BJ (cell line): ENCODE measurements around the gene KLHL7. TPM values are rescaled to one million over a fixed set of nuclear protein-coding genes. Genes with fewer than 3 reads are reported as not detected.

ENCODE experiments used
- CTCF ChIA-PET: fragments of 350-600 bp; formaldehyde crosslinking; extraction: SDS; loops from one replicate; lab custom pipeline; 2021; ENCODE audit warnings: antibody characterized with exemption, inconsistent platforms; lab: Yijun Ruan, JAX
- POLR2A ChIA-PET: fragments of 300-600 bp; sonication (Branson Sonifier 250); formaldehyde crosslinking; extraction: SDS; loops from one replicate; lab custom pipeline; 2021; ENCODE audit warnings: antibody characterized with exemption; lab: Charles Lee
- DNase-seq: peaks from one replicate; pipeline ENCODE4 v3.0.0-alpha.2; 2011; ENCODE audit warnings: low read depth
- H3K27me3 ChIP-seq: 2 replicates; pipeline ENCODE4 v1.6.0; 2011; ENCODE audit warnings: low read length; ENCODE audit not compliant: control insufficient read depth, insufficient read depth
- H3K36me3 ChIP-seq: 2 replicates; pipeline ENCODE4 v1.5.1; 2011; ENCODE audit warnings: low read length; ENCODE audit not compliant: control insufficient read depth, insufficient read depth
- H3K4me3 ChIP-seq: 2 replicates; pipeline ENCODE4 v1.5.1; 2011; ENCODE audit warnings: low read depth, mild to moderate bottlenecking, control low read depth, low read length
- polyA plus RNA-seq: library from polyadenylated mRNA; depleted of rRNA; stranded (reverse); fragments of >200 nt; gene quantifications from 2 replicates; pipeline ENCODE4 v1.2.3, GENCODE V29; 2011
- TF ChIP-seq, protein P1 (sequence below): IDR thresholded peaks from 2 replicates; pipeline ENCODE4 v1.5.1; 2011; ENCODE audit warnings: low read depth, mild to moderate bottlenecking, control low read depth, inconsistent platforms, low read length, moderate library complexity; ENCODE audit not compliant: insufficient read depth

KLHL7 gene
- polyA plus RNA-seq, 1 experiment = 14.8 TPM

DNA sequence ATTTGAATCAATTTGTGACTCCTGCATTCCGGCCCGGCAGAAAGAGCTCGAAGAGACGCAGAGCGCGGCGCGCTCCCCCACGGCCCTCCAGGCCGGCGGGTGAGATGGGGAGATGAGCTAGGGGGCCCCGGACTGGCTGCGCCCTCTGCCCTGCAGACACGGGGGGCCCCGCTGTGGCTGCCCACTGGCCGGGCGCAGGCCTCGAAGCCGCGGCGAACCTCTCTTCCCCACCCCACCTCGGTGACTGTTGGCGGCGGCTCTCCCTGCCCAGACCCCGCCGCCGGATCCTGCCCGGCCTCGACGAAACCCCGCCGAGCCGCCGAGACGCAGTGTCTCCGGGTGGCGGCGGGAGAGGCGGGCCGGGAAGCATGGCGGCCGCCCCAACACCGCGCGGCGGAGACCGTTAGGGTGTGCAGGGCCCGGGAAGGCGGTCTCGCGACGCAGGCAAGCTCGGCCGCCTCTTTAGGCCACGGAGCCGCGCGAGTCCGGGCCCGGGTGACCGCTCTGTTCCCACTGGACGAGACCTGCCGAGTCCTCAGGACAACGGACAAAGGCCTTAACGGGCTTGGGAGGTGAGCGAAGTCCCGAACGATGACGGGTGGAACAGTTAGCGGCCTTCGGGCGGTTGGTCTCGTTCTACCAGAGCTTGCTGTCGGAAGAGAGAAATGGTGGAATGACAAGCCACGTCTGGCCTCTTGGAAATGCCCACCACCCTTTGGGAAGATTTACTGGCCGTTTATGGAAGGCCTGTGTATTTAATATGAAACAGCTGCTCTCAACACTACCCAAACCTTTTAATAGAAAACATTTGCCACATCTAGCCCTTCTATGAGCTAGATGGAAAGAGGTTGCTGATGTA, 100.6 kb downstream of the KLHL7 start:
- Histone ChIP-seq H3K36me3 (peaks cover 1% of the 10 kb centered on the region), H3K27me3 (0 out of 2 replicates have a peak, but pooled peaks cover 1% of the 10 kb centered on the region), H3K4me3 (no peak overlapping the region)
- TF ChIP-seq, protein P1, sequence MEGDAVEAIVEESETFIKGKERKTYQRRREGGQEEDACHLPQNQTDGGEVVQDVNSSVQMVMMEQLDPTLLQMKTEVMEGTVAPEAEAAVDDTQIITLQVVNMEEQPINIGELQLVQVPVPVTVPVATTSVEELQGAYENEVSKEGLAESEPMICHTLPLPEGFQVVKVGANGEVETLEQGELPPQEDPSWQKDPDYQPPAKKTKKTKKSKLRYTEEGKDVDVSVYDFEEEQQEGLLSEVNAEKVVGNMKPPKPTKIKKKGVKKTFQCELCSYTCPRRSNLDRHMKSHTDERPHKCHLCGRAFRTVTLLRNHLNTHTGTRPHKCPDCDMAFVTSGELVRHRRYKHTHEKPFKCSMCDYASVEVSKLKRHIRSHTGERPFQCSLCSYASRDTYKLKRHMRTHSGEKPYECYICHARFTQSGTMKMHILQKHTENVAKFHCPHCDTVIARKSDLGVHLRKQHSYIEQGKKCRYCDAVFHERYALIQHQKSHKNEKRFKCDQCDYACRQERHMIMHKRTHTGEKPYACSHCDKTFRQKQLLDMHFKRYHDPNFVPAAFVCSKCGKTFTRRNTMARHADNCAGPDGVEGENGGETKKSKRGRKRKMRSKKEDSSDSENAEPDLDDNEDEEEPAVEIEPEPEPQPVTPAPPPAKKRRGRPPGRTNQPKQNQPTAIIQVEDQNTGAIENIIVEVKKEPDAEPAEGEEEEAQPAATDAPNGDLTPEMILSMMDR = no peak
- ChIA-PET CTCF (interaction anchor here (0.8 kb wide), 1 partner anchor 21 kb away, joined by 3 read pairs; no protein-coding TSS in a partner anchor), POLR2A (no interaction called here)
- no peak for DNase-seq

DNA sequence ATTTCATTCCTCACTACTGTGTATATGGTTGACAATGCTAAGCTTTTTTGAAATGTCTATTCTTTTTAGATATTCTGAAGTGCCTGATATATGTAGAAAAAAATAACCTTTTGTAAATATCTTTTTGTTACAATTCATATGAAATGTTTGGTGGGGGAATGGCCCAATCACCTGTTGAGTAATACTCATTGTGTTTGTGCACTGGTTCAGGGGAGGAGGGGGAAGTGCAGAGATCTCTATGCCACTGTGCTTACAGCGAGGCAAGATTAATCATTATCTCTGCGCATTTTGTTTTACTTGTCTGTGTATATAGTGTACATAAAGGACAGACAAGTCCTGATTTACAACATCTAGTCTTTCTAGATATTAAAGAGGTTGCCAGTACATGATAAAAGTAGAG, 101.4 kb downstream of the KLHL7 start:
- POLR2A ChIA-PET = no interaction called here
- H3K27me3 ChIP-seq = 0 out of 2 replicates have a peak, but pooled peaks cover 1% of the 10 kb centered on the region
- CTCF ChIA-PET = no interaction called here
- H3K4me3 ChIP-seq = no peak overlapping the region
- DNase-seq = no peak
- TF ChIP-seq, protein P1 = no peak
- no peaks in the 10 kb centered on the region for H3K36me3 ChIP-seq

DNA sequence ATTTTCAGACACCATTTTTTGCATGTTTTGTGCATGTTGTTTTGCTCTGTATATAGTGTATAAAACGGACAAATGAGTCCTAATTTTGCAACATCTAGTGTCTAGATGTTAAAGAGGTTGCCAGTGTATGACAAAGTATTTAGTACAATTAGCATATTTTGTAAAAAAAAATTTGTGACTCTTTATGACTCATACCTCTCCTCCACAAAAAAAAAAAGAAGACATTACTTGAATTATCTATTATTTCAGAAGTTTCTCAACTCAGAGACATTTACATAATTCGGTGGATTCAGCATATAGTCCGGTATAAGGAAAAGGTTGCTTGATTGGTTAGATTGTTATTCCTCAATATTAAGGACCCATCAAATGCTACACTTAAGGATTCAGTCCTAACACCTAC, 102.3 kb downstream of the KLHL7 start:
- ChIA-PET CTCF (no interaction called here), POLR2A (no interaction called here)
- no peak for DNase-seq

DNA sequence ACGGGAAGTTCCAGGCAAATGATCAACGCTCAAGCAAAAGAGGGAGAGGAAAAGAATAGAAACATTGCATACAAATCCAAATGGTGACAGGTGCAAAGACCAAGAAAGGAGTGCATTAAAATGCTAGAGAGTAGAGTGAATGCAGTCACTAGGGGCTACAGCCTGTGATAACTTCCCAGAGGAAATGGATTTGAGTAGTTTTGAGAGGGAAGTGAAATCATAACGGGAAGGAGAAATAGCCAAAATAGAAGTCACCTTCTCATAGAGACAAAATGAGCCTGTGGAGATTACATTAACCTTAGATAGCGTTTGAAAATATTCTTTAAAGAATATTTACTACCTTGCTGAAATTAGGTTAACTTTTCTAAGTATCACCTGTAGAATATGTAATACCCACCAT, 102.7 kb downstream of the KLHL7 start:
- Histone ChIP-seq H3K36me3 (no peaks in the 10 kb centered on the region), H3K4me3 (no peak overlapping the region), H3K27me3 (0 out of 2 replicates have a peak, but pooled peaks cover 1% of the 10 kb centered on the region)
- POLR2A ChIA-PET = no interaction called here
- TF ChIP-seq, protein P1 = no peak
- CTCF ChIA-PET = no interaction called here
- DNase-seq = no peak

More for the DNA sequence above, 102.3 kb downstream of the KLHL7 start:
- Histone ChIP-seq H3K36me3 (no peaks in the 10 kb centered on the region), H3K27me3 (0 out of 2 replicates have a peak, but pooled peaks cover 1% of the 10 kb centered on the region), H3K4me3 (no peak overlapping the region)
- TF ChIP-seq, protein P1 = no peak

DNA sequence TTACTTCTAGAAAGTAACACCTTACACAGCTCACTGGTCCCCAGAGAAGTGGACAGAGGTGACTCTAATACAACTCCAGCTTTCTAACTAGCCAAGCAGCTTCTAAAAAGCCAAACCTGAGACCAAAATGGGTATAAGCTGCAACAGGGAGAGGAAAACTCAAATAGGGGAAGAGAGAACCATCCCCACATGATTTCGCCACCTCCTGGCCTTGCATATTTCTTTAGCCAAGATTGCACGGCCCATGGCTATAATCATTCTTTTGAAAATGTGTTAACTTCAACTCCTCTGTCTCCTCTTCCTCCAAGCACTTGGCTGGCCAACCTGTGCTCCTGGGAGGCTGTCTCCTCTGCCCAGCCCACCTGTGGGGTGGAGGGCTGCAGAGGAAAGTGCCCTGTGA, 104.9 kb downstream of the KLHL7 start:
- no peak for DNase-seq
- Histone ChIP-seq H3K27me3 (0 out of 2 replicates have a peak, but pooled peaks cover 1% of the 10 kb centered on the region), H3K36me3 (no peaks in the 10 kb centered on the region), H3K4me3 (no peak overlapping the region)
- POLR2A ChIA-PET = no interaction called here
- CTCF ChIA-PET = no interaction called here
- TF ChIP-seq, protein P1 = no peak
